Lower lobe of right lung (tissue), 2 donors: Measurements from ENCODE around the gene LGR5. TPM values are rescaled to one million over a fixed set of nuclear protein-coding genes. Genes with fewer than 3 reads are reported as not detected.

Experiments used
- ATAC-seq, 2 donors: fragments of 200-7000 bp; cut with Tn5 transposase; one replicate each; pipeline ENCODE4 v1.9.1; 2020 to 2022; ENCODE audit warnings: mild to moderate bottlenecking in 2 of 2, moderate library complexity in 2 of 2
- DNase-seq: peaks from one replicate; pipeline ENCODE4 v3.0.0-alpha.2; 2020
- H3K27ac ChIP-seq: fragments of 200-600 bp; one replicate; pipeline ENCODE4 v1.8.0; 2022
- H3K27me3 ChIP-seq: fragments of 200-600 bp; one replicate; pipeline ENCODE4 v1.8.0; 2022; ENCODE audit warnings: low read depth
- H3K36me3 ChIP-seq: fragments of 200-600 bp; one replicate; pipeline ENCODE4 v1.8.0; 2022; ENCODE audit warnings: mild to moderate bottlenecking
- H3K4me1 ChIP-seq: fragments of 200-600 bp; one replicate; pipeline ENCODE4 v1.8.0; 2022
- H3K4me3 ChIP-seq: fragments of 200-600 bp; one replicate; pipeline ENCODE4 v1.8.0; 2022; ENCODE audit warnings: mild to moderate bottlenecking
- H3K9me3 ChIP-seq: fragments of 200-600 bp; one replicate; pipeline ENCODE4 v1.8.0; 2022
- CTCF ChIP-seq: fragments of 200-600 bp; IDR thresholded peaks from one replicate; pipeline ENCODE4 v1.8.0; 2022; ENCODE audit warnings: antibody characterized with exemption, mild to moderate bottlenecking
- intact Hi-C: fragments of 100-400 bp; cut with DNase I; formaldehyde crosslinking; loops from one replicate; pipeline ENCODE4 v1.11.0; 2022
- total RNA-seq: library from RNA; stranded (reverse); fragmentation: NEBNext Ultra II Directional; extraction: Animal tissue kit (Norgen Biotek cat#: 25700); gene quantifications from one replicate; pipeline ENCODE4 v1.2.1, GENCODE V29; 2021
- donor health status: DM: no; HTN: yes; CAD: no; lungs with severe emphysema.

Gene LGR5
- total RNA-seq, 1 donor from 2014 or later, result 1.2 TPM

DNA sequence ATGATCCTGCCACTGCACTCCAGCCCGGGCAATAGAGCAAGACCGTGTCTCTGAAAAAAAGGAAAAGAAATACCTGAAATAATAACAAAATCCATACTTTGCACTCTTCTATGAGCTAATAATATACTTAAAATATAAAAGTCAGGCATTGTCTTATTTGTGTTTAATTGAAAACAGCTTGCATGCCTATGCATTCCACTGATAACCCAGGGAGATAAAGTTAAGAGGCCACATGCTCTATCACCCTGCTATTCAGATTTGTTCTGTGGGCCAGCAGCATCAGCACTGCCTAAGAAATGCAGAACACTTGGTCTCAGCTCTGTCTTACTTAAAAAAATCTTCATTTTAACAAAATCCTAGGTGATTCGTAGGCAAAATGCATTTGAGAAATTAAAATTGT, 99.2 kb downstream of the LGR5 start:
- intact Hi-C loops, result no loop called here
- Histone ChIP-seq H3K4me3 (no peak overlapping the region), H3K27ac (no peak overlapping the region), H3K27me3 (no peaks in the 10 kb centered on the region), H3K36me3 (no peaks in the 10 kb centered on the region), H3K4me1 (no peaks in the 10 kb centered on the region), H3K9me3 (no peaks in the 10 kb centered on the region)
- DNase-seq (no peak), ATAC-seq (no peak)
- no peak for TF ChIP-seq CTCF

GRCh38 chr12:71541583-71541982, 102.0 kb downstream of the LGR5 start:
- no peaks in the 10 kb centered on the region for H3K27me3 ChIP-seq
- ATAC-seq, result no peak
- intact Hi-C loops, result no loop called here
- no peak overlapping the region for H3K4me3 ChIP-seq
- no peak for TF ChIP-seq CTCF
- no peaks in the 10 kb centered on the region for H3K36me3 ChIP-seq
- no peak for DNase-seq
- no peak overlapping the region for H3K27ac ChIP-seq
- no peaks in the 10 kb centered on the region for H3K4me1 ChIP-seq
- no peaks in the 10 kb centered on the region for H3K9me3 ChIP-seq

DNA sequence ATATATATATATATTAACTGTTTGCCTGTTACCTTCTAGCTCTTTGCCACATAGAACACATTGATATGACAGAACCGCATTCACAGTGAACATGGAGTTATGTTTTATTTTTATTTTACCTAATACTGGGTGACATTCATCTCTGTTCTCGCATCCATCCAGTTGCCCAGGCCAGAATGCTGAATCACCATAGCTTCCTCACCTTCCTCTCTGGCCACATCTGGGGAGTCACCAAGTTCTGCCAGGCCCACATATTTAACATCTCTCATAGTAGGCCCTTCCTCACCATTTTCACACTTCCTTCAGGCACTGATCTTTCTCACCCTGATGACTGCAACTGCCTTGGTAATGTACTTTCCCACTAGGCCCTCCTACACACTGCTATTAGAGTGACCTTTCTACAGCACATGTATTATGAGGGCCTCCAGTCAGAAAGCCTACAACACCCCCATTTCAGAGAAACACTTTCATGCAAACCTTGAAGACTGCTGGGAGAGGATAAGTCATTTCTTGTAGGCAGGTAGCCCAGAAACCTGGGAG, 106.8 kb downstream of the LGR5 start:
- no peak for TF ChIP-seq CTCF
- Histone ChIP-seq H3K4me1 (no peaks in the 10 kb centered on the region), H3K9me3 (no peaks in the 10 kb centered on the region), H3K27ac (no peak overlapping the region), H3K4me3 (no peak overlapping the region), H3K27me3 (no peaks in the 10 kb centered on the region), H3K36me3 (no peaks in the 10 kb centered on the region)
- intact Hi-C loops, result no loop called here
- ATAC-seq (no peak), DNase-seq (no peak)

DNA sequence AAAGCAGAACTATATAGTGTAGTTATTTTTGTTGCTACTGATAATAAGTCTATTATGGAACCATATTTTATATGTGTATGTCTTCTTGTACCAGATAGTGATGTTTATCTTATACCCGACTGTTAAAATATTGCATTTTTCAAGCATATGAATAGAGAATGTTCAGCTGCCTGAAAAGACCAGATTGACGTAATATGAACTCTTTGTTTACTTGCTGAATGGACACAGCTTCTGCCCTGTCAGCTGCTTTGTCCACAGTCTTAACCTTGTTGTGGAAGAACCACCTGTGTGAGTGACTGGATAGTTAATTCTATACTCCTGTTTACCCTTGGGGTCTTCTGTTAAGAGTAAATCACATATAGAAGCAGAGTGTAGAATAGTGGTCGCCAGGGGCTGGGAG, 109.3 kb downstream of the LGR5 start:
- no peak overlapping the region for H3K27ac ChIP-seq
- no peaks in the 10 kb centered on the region for H3K9me3 ChIP-seq
- no peak overlapping the region for H3K4me3 ChIP-seq
- DNase-seq (no peak), ATAC-seq (no peak)
- no peaks in the 10 kb centered on the region for H3K27me3 ChIP-seq
- no peaks in the 10 kb centered on the region for H3K36me3 ChIP-seq
- H3K4me1 ChIP-seq, result no peaks in the 10 kb centered on the region
- no peak for TF ChIP-seq CTCF
- intact Hi-C loops, result no loop called here

- Histone ChIP-seq H3K4me1 (no peaks in the 10 kb centered on the region), H3K36me3 (no peaks in the 10 kb centered on the region), H3K27ac (no peak overlapping the region), H3K4me3 (no peak overlapping the region), H3K9me3 (no peaks in the 10 kb centered on the region), H3K27me3 (no peaks in the 10 kb centered on the region)
- TF ChIP-seq CTCF, result no peak
- ATAC-seq (no peak), DNase-seq (no peak)
- intact Hi-C loops, result no loop called here
Measured at GRCh38 chr12:71551529-71551928, 111.9 kb downstream of the LGR5 start.
